Skeletal muscle tissue (tissue), 4 donors: Measurements from ENCODE around the gene CPXM1. TPM values are rescaled to one million over a fixed set of nuclear protein-coding genes. Genes with fewer than 3 reads are reported as not detected.

Source experiments
- H3K27ac ChIP-seq: one replicate; pipeline ENCODE4 v1.7.0; 2013; ENCODE audit warnings: mild to moderate bottlenecking, low read depth, low read length, inconsistent platforms
- H3K27me3 ChIP-seq, 3 donors: one replicate each; pipeline ENCODE4 v1.7.0; 2013; ENCODE audit warnings: low read length in 3 of 3; ENCODE audit not compliant: control insufficient read depth in 3 of 3, insufficient read depth in 3 of 3
- H3K36me3 ChIP-seq, 3 donors: one replicate each; pipeline ENCODE4 v1.7.0; 2013; ENCODE audit warnings: low read length in 3 of 3; ENCODE audit not compliant: control insufficient read depth in 3 of 3, insufficient read depth in 3 of 3
- H3K4me1 ChIP-seq, 3 donors: one replicate each; pipeline ENCODE4 v1.7.0; 2013; ENCODE audit warnings: low read length in 3 of 3, mild to moderate bottlenecking in 3 of 3; ENCODE audit not compliant: control insufficient read depth in 3 of 3, insufficient read depth in 3 of 3
- H3K4me3 ChIP-seq, 3 donors: one replicate each; pipeline ENCODE4 v1.7.0; 2013; ENCODE audit warnings: low read length in 3 of 3
- H3K9ac ChIP-seq, 3 donors: one replicate each; pipeline ENCODE4 v1.7.0; 2013; ENCODE audit warnings: low read length in 3 of 3, mild to moderate bottlenecking in 3 of 3, moderate library complexity in 2 of 3, low read depth in 1 of 3
- H3K9me3 ChIP-seq, 3 donors: one replicate each; pipeline ENCODE4 v1.7.0; 2013; ENCODE audit warnings: low read length in 3 of 3; ENCODE audit not compliant: control insufficient read depth in 3 of 3
- total RNA-seq: library from RNA; depleted of rRNA; stranded (reverse); fragments of >200 nt; gene quantifications from one replicate; pipeline ENCODE4 v1.2.3, GENCODE V29; 2014
- donor health status: Osteomylitis.

The CPXM1 gene
- total RNA-seq, 1 donor from 2014 or later: 26.1 TPM

GRCh38 chr20:2745936-2746635, 54.3 kb downstream of the CPXM1 start:
- Histone ChIP-seq H3K4me1 (peaks cover 4 to 6% (median 4%) of the 10 kb centered on the region in 3 donors), H3K27ac (no peak overlapping the region), H3K9me3 (no peaks in the 10 kb centered on the region), H3K9ac (no peak overlapping the region), H3K27me3 (peaks cover 38 to 54% (median 51%) of the 10 kb centered on the region in 3 donors), H3K4me3 (no peak overlapping the region), H3K36me3 (no peaks in the 10 kb centered on the region)

GRCh38 chr20:2745060-2745910, 55.1 kb downstream of the CPXM1 start:
- no peak overlapping the region for H3K27ac ChIP-seq
- H3K4me1 ChIP-seq: no peaks in the 10 kb centered on the region
- H3K9ac ChIP-seq: no peak overlapping the region
- peaks cover 30 to 48% (median 43%) of the 10 kb centered on the region in 3 donors for H3K27me3 ChIP-seq
- no peaks in the 10 kb centered on the region for H3K36me3 ChIP-seq
- H3K4me3 ChIP-seq: no peak overlapping the region
- H3K9me3 ChIP-seq: no peaks in the 10 kb centered on the region

Other genes with a start within 250 kb of the CPXM1 start
- gene NOP56, start 148.0 kb downstream of the CPXM1 start, total RNA-seq: 103 TPM
- 156 TPM for gene IDH3B, start 136.4 kb downstream of the CPXM1 start, total RNA-seq
- 2.6 TPM for gene EBF4, start 107.8 kb downstream of the CPXM1 start, total RNA-seq
- gene C20orf141, start 14.4 kb upstream of the CPXM1 start, total RNA-seq: not detected
- gene TMEM239, start 15.7 kb upstream of the CPXM1 start, total RNA-seq: not detected
- 9.4 TPM for gene PCED1A, start 40.0 kb upstream of the CPXM1 start, total RNA-seq
- gene VPS16, start 40.1 kb upstream of the CPXM1 start, total RNA-seq: 28.2 TPM
- gene PTPRA, start 72.9 kb upstream of the CPXM1 start, total RNA-seq: 93.4 TPM
- gene GNRH2, start 243.0 kb upstream of the CPXM1 start, total RNA-seq: not detected
- gene MRPS26, start 245.4 kb upstream of the CPXM1 start, total RNA-seq: 25.6 TPM